ENCODE results near the gene UVRAG. TPM values are rescaled to one million over a fixed set of nuclear protein-coding genes. Genes with fewer than 3 reads are reported as not detected.

The UVRAG gene
- total and polyA plus RNA-seq, 2 of the 13 experiments (the other 11 are each of a cell fraction or from before 2014, with no cell fraction given), result 9.7 to 17.3 TPM

DNA sequence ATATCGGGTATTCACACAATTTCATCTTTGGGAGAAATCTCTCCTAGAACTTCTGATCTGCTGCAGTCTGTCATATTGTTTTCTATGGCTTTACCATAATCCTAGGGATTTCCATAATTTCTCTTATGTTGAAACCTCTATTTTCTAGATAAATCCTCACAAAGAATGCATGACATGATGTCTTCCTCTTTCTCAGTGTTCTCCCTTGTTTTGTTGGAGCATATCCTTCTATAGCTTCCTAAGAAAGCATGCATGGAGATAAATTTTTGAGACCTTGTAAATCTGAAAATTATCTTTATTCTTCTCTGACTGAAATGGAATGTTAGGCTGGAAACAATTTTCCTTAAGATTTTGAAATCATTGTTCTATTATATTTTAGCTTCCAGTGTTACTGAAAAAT is 275.8 kb downstream of the UVRAG start:
- DNase-seq (ENCODE audit: low spot score), result no peak
- FAIRE-seq, result no peak
- H3K4me2 ChIP-seq (ENCODE audit: low read depth, low read length), result no peak overlapping the region
- no peak overlapping the region for H3K27ac ChIP-seq (ENCODE audit: extremely low read length, insufficient read depth, low read length)
- BruUV-seq (replicated peaks), result no TSS peak
- in situ Hi-C loops (cut with HindIII; ENCODE audit: extremely low pct_ligation_motif_present, low pct_unique_long_range_greater_than_20kb) (no loop called here), intact Hi-C loops (cut with micrococcal nuclease; ENCODE audit: unreplicated experiment) (no loop called here)
- WGBS (ENCODE audit: low lambda C conversion rate), result 94% methylated on average over 1 of the region's 1 CpG
- POLR2A ChIA-PET, result no interaction called here
- no peaks in the 10 kb centered on the region for H3K27me3 ChIP-seq (ENCODE audit: control insufficient read depth in 1 of 2, insufficient read depth in 2 of 2, low read length in 2 of 2)
- H3K4me3 ChIP-seq (replicated peaks in 1 of 3; ENCODE audit: insufficient read depth in 1 of 3, low read depth in 2 of 3, low read length in 3 of 3), result no peak overlapping the region
- TF ChIP-seq, protein P1, sequence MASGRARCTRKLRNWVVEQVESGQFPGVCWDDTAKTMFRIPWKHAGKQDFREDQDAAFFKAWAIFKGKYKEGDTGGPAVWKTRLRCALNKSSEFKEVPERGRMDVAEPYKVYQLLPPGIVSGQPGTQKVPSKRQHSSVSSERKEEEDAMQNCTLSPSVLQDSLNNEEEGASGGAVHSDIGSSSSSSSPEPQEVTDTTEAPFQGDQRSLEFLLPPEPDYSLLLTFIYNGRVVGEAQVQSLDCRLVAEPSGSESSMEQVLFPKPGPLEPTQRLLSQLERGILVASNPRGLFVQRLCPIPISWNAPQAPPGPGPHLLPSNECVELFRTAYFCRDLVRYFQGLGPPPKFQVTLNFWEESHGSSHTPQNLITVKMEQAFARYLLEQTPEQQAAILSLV (CRISPR knock-in tag; IDR thresholded peaks at IDR 0.05; ENCODE audit: borderline replicate concordance), result no peak
- TF ChIP-seq ZNF614 (CRISPR knock-in tag; IDR thresholded peaks at IDR 0.05; ENCODE audit: borderline replicate concordance) (no peak), ZNF10 (CRISPR knock-in tag; IDR thresholded peaks at IDR 0.05; ENCODE audit: borderline replicate concordance, low read depth) (no peak), ZNF430 (CRISPR knock-in tag; IDR thresholded peaks at IDR 0.05) (no peak), ADNP (CRISPR knock-in tag; IDR thresholded peaks at IDR 0.05) (no peak), FOXA1 (IDR thresholded peaks at IDR 0.05) (no peak), FOXA1 (CRISPR knock-in tag; IDR thresholded peaks at IDR 0.05) (no peak), ISL2 (CRISPR knock-in tag; IDR thresholded peaks at IDR 0.05) (no peak), ZNF33A (CRISPR knock-in tag; IDR thresholded peaks at IDR 0.05; ENCODE audit: borderline replicate concordance) (no peak), ZNF703 (CRISPR knock-in tag; IDR thresholded peaks at IDR 0.05; ENCODE audit: borderline replicate concordance) (no peak)
- TF ChIP-seq, protein P2, sequence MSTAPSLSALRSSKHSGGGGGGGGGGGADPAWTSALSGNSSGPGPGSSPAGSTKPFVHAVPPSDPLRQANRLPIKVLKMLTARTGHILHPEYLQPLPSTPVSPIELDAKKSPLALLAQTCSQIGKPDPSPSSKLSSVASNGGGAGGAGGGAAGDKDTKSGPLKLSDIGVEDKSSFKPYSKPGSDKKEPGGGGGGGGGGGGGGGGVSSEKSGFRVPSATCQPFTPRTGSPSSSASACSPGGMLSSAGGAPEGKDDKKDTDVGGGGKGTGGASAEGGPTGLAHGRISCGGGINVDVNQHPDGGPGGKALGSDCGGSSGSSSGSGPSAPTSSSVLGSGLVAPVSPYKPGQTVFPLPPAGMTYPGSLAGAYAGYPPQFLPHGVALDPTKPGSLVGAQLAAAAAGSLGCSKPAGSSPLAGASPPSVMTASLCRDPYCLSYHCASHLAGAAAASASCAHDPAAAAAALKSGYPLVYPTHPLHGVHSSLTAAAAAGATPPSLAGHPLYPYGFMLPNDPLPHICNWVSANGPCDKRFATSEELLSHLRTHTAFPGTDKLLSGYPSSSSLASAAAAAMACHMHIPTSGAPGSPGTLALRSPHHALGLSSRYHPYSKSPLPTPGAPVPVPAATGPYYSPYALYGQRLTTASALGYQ (CRISPR knock-in tag; IDR thresholded peaks at IDR 0.05), result no peak
- TF ChIP-seq, protein P3, sequence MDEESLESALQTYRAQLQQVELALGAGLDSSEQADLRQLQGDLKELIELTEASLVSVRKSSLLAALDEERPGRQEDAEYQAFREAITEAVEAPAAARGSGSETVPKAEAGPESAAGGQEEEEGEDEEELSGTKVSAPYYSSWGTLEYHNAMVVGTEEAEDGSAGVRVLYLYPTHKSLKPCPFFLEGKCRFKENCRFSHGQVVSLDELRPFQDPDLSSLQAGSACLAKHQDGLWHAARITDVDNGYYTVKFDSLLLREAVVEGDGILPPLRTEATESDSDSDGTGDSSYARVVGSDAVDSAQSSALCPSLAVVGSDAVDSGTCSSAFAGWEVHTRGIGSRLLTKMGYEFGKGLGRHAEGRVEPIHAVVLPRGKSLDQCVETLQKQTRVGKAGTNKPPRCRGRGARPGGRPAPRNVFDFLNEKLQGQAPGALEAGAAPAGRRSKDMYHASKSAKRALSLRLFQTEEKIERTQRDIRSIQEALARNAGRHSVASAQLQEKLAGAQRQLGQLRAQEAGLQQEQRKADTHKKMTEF (CRISPR knock-in tag; IDR thresholded peaks at IDR 0.05), result no peak
- TF ChIP-seq, protein P4, sequence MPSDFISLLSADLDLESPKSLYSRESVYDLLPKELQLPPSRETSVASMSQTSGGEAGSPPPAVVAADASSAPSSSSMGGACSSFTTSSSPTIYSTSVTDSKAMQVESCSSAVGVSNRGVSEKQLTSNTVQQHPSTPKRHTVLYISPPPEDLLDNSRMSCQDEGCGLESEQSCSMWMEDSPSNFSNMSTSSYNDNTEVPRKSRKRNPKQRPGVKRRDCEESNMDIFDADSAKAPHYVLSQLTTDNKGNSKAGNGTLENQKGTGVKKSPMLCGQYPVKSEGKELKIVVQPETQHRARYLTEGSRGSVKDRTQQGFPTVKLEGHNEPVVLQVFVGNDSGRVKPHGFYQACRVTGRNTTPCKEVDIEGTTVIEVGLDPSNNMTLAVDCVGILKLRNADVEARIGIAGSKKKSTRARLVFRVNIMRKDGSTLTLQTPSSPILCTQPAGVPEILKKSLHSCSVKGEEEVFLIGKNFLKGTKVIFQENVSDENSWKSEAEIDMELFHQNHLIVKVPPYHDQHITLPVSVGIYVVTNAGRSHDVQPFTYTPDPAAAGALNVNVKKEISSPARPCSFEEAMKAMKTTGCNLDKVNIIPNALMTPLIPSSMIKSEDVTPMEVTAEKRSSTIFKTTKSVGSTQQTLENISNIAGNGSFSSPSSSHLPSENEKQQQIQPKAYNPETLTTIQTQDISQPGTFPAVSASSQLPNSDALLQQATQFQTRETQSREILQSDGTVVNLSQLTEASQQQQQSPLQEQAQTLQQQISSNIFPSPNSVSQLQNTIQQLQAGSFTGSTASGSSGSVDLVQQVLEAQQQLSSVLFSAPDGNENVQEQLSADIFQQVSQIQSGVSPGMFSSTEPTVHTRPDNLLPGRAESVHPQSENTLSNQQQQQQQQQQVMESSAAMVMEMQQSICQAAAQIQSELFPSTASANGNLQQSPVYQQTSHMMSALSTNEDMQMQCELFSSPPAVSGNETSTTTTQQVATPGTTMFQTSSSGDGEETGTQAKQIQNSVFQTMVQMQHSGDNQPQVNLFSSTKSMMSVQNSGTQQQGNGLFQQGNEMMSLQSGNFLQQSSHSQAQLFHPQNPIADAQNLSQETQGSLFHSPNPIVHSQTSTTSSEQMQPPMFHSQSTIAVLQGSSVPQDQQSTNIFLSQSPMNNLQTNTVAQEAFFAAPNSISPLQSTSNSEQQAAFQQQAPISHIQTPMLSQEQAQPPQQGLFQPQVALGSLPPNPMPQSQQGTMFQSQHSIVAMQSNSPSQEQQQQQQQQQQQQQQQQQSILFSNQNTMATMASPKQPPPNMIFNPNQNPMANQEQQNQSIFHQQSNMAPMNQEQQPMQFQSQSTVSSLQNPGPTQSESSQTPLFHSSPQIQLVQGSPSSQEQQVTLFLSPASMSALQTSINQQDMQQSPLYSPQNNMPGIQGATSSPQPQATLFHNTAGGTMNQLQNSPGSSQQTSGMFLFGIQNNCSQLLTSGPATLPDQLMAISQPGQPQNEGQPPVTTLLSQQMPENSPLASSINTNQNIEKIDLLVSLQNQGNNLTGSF (CRISPR knock-in tag; IDR thresholded peaks at IDR 0.05), result no peak
- no peak for ATAC-seq
- H4K20me1 ChIP-seq (ENCODE audit: insufficient read depth, low read length), result no peaks in the 10 kb centered on the region
- H3K36me3 ChIP-seq (replicated peaks in 1 of 2; ENCODE audit: control insufficient read depth in 1 of 2, insufficient read depth in 2 of 2, low read length in 2 of 2), result no peaks in the 10 kb centered on the region
- CTCF ChIA-PET (ENCODE audit: low intra/inter-chr PET ratio, low total read pairs), result no interaction called here
- no peaks in the 10 kb centered on the region for H3K4me1 ChIP-seq (ENCODE audit: insufficient read depth, low read length)
- no peaks in the 10 kb centered on the region for H3K79me2 ChIP-seq (ENCODE audit: insufficient read depth, low read length)
- no peak overlapping the region for H3K9ac ChIP-seq (ENCODE audit: insufficient read depth, low read depth, low read length)
- no peak overlapping the region for H2AFZ ChIP-seq (ENCODE audit: low read length)
- H3K9me3 ChIP-seq (ENCODE audit: low read length), result no peaks in the 10 kb centered on the region

Data from HepG2 (cell line).